ENCODE results near the gene MACROD2.

DNA sequence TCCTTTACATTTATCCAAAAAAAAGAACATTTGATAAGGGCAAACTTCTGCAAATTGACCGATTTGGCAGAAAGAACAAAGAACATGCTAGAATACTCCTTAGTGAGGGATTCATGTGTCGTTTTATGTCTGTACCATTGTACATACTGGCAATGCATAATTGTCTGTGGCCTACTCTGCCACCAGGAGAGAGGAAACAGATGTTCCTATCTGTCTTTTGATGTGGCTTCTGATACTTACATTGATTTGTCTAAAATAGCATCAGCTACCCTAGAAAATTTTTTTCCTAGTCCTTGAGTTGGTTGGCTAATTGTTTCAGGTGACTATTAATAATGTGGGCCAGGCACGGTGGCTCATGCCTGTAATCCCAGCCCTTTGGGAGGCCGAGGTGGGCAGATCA is 1923.8 kb downstream of the MACROD2 start:
- no peak for TF ChIP-seq CTCF (optimal IDR thresholded peaks at IDR 0.05 in 1 of 3, IDR thresholded peaks at IDR 0.05 in 1 of 3, conservative IDR thresholded peaks at IDR 0.05 in 1 of 3; ENCODE audit: extremely low read depth in 1 of 3, insufficient read depth in 2 of 3, low read length in 3 of 3)
- TF ChIP-seq EZH2 (IDR thresholded peaks at IDR 0.05; ENCODE audit: low read length): no peak
